DMS153 treated with DMSO at 0.1 percent for 48 hours (cell line): Measurements from ENCODE around the gene SMAD3.
"Not testable (repeated sequence)": the region's sequence is repeated elsewhere in the genome, so short reads cannot be mapped to it uniquely, and the experiment has no call there.

Experiments
- DNase-seq: peaks from one replicate; lab custom pipeline; 2025; ENCODE audit not compliant: unreplicated experiment; lab: John Stamatoyannopoulos, UW

Gene SMAD3

GRCh38 chr15:67108122-67108961 is 42.9 kb downstream of the SMAD3 start:
- no peak for DNase-seq

- DNase-seq: no peak
These were observed 44.0 kb downstream of the SMAD3 start for GRCh38 chr15:67109141-67110034.

- no peak for DNase-seq
These were observed 45.0 kb downstream of the SMAD3 start for GRCh38 chr15:67110361-67110781.

- DNase-seq: no peak
These were observed 45.8 kb downstream of the SMAD3 start for GRCh38 chr15:67110958-67111864.

GRCh38 chr15:67114046-67114445 is 48.6 kb downstream of the SMAD3 start:
- no peak for DNase-seq

GRCh38 chr15:67114846-67115585 is 49.6 kb downstream of the SMAD3 start:
- DNase-seq: no peak

- DNase-seq: no peak
These were observed 50.2 kb downstream of the SMAD3 start for GRCh38 chr15:67115586-67115969.

- no peak for DNase-seq
These were observed 51.3 kb downstream of the SMAD3 start for GRCh38 chr15:67116742-67117141.

GRCh38 chr15:67117370-67117769 is 52.0 kb downstream of the SMAD3 start:
- no peak for DNase-seq

- DNase-seq: no peak
These were observed 53.4 kb downstream of the SMAD3 start for GRCh38 chr15:67118808-67119207.

- DNase-seq: no peak
These were observed 53.9 kb downstream of the SMAD3 start for GRCh38 chr15:67119238-67119846.

GRCh38 chr15:67120009-67120838 is 54.8 kb downstream of the SMAD3 start:
- DNase-seq: no peak

GRCh38 chr15:67120839-67121643 is 55.6 kb downstream of the SMAD3 start:
- DNase-seq: no peak

- DNase-seq: no peak
These were observed 56.5 kb downstream of the SMAD3 start for GRCh38 chr15:67121644-67122605.

- not testable (repeated sequence) for DNase-seq
These were observed 57.4 kb downstream of the SMAD3 start for GRCh38 chr15:67122816-67123215.

GRCh38 chr15:67123291-67123690 is 57.9 kb downstream of the SMAD3 start:
- DNase-seq: not testable (repeated sequence)

GRCh38 chr15:67124111-67124510 is 58.7 kb downstream of the SMAD3 start:
- DNase-seq: no peak
